H9 (cell line): ENCODE measurements around the gene KIF26B. TPM values are rescaled to one million over a fixed set of nuclear protein-coding genes. Genes with fewer than 3 reads are reported as not detected.

Source experiments
- DNase-seq: peaks from one replicate; pipeline ENCODE4 v3.0.0-alpha.2; 2017
- H2AFZ ChIP-seq: one replicate; pipeline ENCODE4 v1.6.1; 2013; ENCODE audit warnings: mild to moderate bottlenecking, low read length, control low read depth, moderate library complexity
- H2AK5ac ChIP-seq: 2 replicates; pipeline ENCODE4 v1.6.1; 2013; ENCODE audit warnings: low read length, control low read depth, mixed read lengths; ENCODE audit not compliant: insufficient read length
- H2BK120ac ChIP-seq: one replicate; pipeline ENCODE4 v1.6.1; 2013; ENCODE audit warnings: low read depth, mild to moderate bottlenecking, low read length, control low read depth, inconsistent platforms; ENCODE audit not compliant: poor library complexity, severe bottlenecking
- H2BK12ac ChIP-seq: 2 replicates; pipeline ENCODE4 v1.6.1; 2013; ENCODE audit warnings: low read length, control low read depth, mixed read lengths, low read depth; ENCODE audit not compliant: insufficient read length
- H2BK15ac ChIP-seq: 2 replicates; pipeline ENCODE4 v1.6.1; 2013; ENCODE audit warnings: low read depth, low read length, control low read depth
- H2BK20ac ChIP-seq: one replicate; pipeline ENCODE4 v1.6.1; 2013; ENCODE audit warnings: low read depth, mild to moderate bottlenecking, low read length, control low read depth, inconsistent platforms; ENCODE audit not compliant: poor library complexity, severe bottlenecking
- H2BK5ac ChIP-seq: 2 replicates; pipeline ENCODE4 v1.6.1; 2013; ENCODE audit warnings: low read length, control low read depth, mixed read lengths; ENCODE audit not compliant: insufficient read length
- H3K14ac ChIP-seq: 2 replicates; pipeline ENCODE4 v1.6.1; 2013; ENCODE audit warnings: low read length, control low read depth; ENCODE audit not compliant: insufficient read depth
- H3K18ac ChIP-seq: 2 replicates; pipeline ENCODE4 v1.6.1; 2013; ENCODE audit warnings: low read depth, mild to moderate bottlenecking, mixed read lengths, low read length, control low read depth; ENCODE audit not compliant: insufficient read length
- H3K23ac ChIP-seq: 2 replicates; pipeline ENCODE4 v1.6.1; 2013; ENCODE audit warnings: low read length, control low read depth, mixed read lengths, low read depth; ENCODE audit not compliant: insufficient read length
- H3K23me2 ChIP-seq: 2 replicates; pipeline ENCODE4 v1.6.1; 2013; ENCODE audit warnings: low read depth, mild to moderate bottlenecking, mixed read lengths, low read length, control low read depth; ENCODE audit not compliant: insufficient read length, poor library complexity, severe bottlenecking
- H3K27ac ChIP-seq: 2 replicates; pipeline ENCODE4 v1.5.1; 2013; ENCODE audit warnings: low read length, control low read depth, mixed read lengths, low read depth; ENCODE audit not compliant: insufficient read length
- H3K27me3 ChIP-seq: 2 replicates; pipeline ENCODE4 v1.6.1; 2013; ENCODE audit warnings: low read length, control low read depth, inconsistent platforms; ENCODE audit not compliant: insufficient read depth
- H3K4ac ChIP-seq: 2 replicates; pipeline ENCODE4 v1.6.1; 2013; ENCODE audit warnings: low read depth, mild to moderate bottlenecking, control low read depth, inconsistent platforms, low read length, moderate library complexity
- H3K4me1 ChIP-seq: 2 replicates; pipeline ENCODE4 v1.6.1; 2013; ENCODE audit warnings: low read length, control low read depth, inconsistent platforms; ENCODE audit not compliant: insufficient read depth
- H3K4me2 ChIP-seq: 2 replicates; pipeline ENCODE4 v1.6.1; 2013; ENCODE audit warnings: low read length, control low read depth, mixed read lengths; ENCODE audit not compliant: insufficient read length, insufficient read depth
- H3K56ac ChIP-seq: 2 replicates; pipeline ENCODE4 v1.6.1; 2013; ENCODE audit warnings: low read depth, mild to moderate bottlenecking, mixed read lengths, low read length, control low read depth; ENCODE audit not compliant: insufficient read length
- H3K79me1 ChIP-seq: 2 replicates; pipeline ENCODE4 v1.6.1; 2013; ENCODE audit warnings: low read depth, mild to moderate bottlenecking, moderate library complexity, low read length, control low read depth, inconsistent platforms; ENCODE audit not compliant: insufficient read depth, poor library complexity, severe bottlenecking
- H3K79me2 ChIP-seq: 2 replicates; pipeline ENCODE4 v1.6.1; 2013; ENCODE audit warnings: low read length, control low read depth, inconsistent platforms; ENCODE audit not compliant: insufficient read depth
- H3K9ac ChIP-seq: 2 replicates; pipeline ENCODE4 v1.6.1; 2013; ENCODE audit warnings: low read length, control low read depth, mixed read lengths; ENCODE audit not compliant: insufficient read length; ENCODE audit errors: extremely low read depth
- H3K9me3 ChIP-seq: one replicate; pipeline ENCODE4 v1.6.1; 2013; ENCODE audit warnings: low read depth, low read length, inconsistent platforms; ENCODE audit not compliant: control insufficient read depth
- H3T11ph ChIP-seq: one replicate; pipeline ENCODE4 v1.6.1; 2013; ENCODE audit warnings: mild to moderate bottlenecking, low read length, control low read depth, inconsistent platforms
- H4K20me1 ChIP-seq: one replicate; pipeline ENCODE4 v1.6.1; 2013; ENCODE audit not compliant: control insufficient read depth, insufficient read length, insufficient read depth
- H4K5ac ChIP-seq: 2 replicates; pipeline ENCODE4 v1.6.1; 2013; ENCODE audit warnings: low read depth, mild to moderate bottlenecking, mixed read lengths, low read length, control low read depth; ENCODE audit not compliant: insufficient read length
- H4K8ac ChIP-seq: replicated peaks from 2 replicates; pipeline ENCODE4 v1.6.1; 2013; ENCODE audit warnings: low read length, control low read depth, mixed read lengths, low read depth; ENCODE audit not compliant: insufficient read length
- H4K91ac ChIP-seq: 2 replicates; pipeline ENCODE4 v1.6.1; 2013; ENCODE audit warnings: low read depth, mild to moderate bottlenecking, moderate library complexity, mixed read lengths, low read length, control low read depth; ENCODE audit not compliant: insufficient read length
- H3K27ac Mint-ChIP-seq, 3 experiments: 2 replicates in 2 of 3; 3 replicates in 1 of 3; pipeline ENCODE4 v1.8.0; 2020 to 2021; ENCODE audit warnings: mixed read lengths in 3 of 3, mild to moderate bottlenecking in 1 of 3, moderate library complexity in 1 of 3
- H3K27me3 Mint-ChIP-seq: 2 replicates; pipeline ENCODE4 v1.8.0; 2021; ENCODE audit warnings: low read depth, mild to moderate bottlenecking, moderate library complexity, mixed read lengths
- H3K36me3 Mint-ChIP-seq, 3 experiments: 2 replicates in 2 of 3; 3 replicates in 1 of 3; pipeline ENCODE4 v1.8.0; 2020 to 2021; ENCODE audit warnings: low read depth in 3 of 3, mixed read lengths in 3 of 3; ENCODE audit not compliant: insufficient read depth in 1 of 3
- H3K4me1 Mint-ChIP-seq, 2 experiments: 2 replicates each; pipeline ENCODE4 v1.8.0; 2020; ENCODE audit warnings: mixed read lengths in 2 of 2
- H3K4me3 Mint-ChIP-seq, 2 experiments: 2 replicates in 1 of 2; 3 replicates in 1 of 2; pipeline ENCODE4 v1.8.0; 2020 to 2021; ENCODE audit warnings: mild to moderate bottlenecking in 2 of 2, mixed read lengths in 2 of 2, moderate library complexity in 1 of 2
- H3K9me3 Mint-ChIP-seq, 2 experiments: 2 replicates in 1 of 2; 3 replicates in 1 of 2; pipeline ENCODE4 v1.8.0; 2020; ENCODE audit warnings: mild to moderate bottlenecking in 2 of 2, mixed read lengths in 2 of 2, moderate library complexity in 1 of 2
- CTCF ChIP-seq: fragments of 200-600 bp; sonication (generic); conservative IDR thresholded peaks from 3 replicates; pipeline ENCODE4 v1.8.0; 2021; ENCODE audit warnings: antibody characterized with exemption, mild to moderate bottlenecking
- WGBS: extraction: QIAGEN DNeasy Blood & Tissue Kit; methylation state at CpG from one replicate; pipeline ENCODE4 v1.1.7; 2013; ENCODE audit warnings: missing lambda C conversion rate, low lambda C conversion rate, mixed read lengths; ENCODE audit not compliant: insufficient read length; ENCODE audit errors: extremely low coverage; 5-methylcytosine and 5-hydroxymethylcytosine counted together
- total RNA-seq: library from RNA; stranded (reverse); gene quantifications from 2 replicates; pipeline ENCODE4 v1.2.1, GENCODE V29; 2021

The KIF26B gene
- total RNA-seq, 1 experiment from 2014 or later: 0.13 TPM

- no peaks in the 10 kb centered on the region for H3K27me3 ChIP-seq
- no peaks in the 10 kb centered on the region; a peak in 1 of 5 replicates for H3K9me3 Mint-ChIP-seq
- no peak overlapping the region for H3K14ac ChIP-seq
- no peaks in the 10 kb centered on the region for H4K20me1 ChIP-seq
- no peaks in the 10 kb centered on the region for H3K79me1 ChIP-seq
- no peak overlapping the region for H2AK5ac ChIP-seq
- H3K36me3 Mint-ChIP-seq: no peaks in the 10 kb centered on the region
- no peak overlapping the region for H2BK5ac ChIP-seq
- no peaks in the 10 kb centered on the region for H3K9me3 ChIP-seq
- no peak overlapping the region for H3K9ac ChIP-seq
- TF ChIP-seq CTCF: no peak
- no peaks in the 10 kb centered on the region for H3K79me2 ChIP-seq
- no peak overlapping the region for H3T11ph ChIP-seq
- no peak overlapping the region for H3K27ac ChIP-seq
- no peak overlapping the region for H3K56ac ChIP-seq
- WGBS: no CpG with 5 or more reads among the region's 12 CpGs
- no peak overlapping the region for H2BK15ac ChIP-seq
- H2BK12ac ChIP-seq: no peak overlapping the region
- H4K5ac ChIP-seq: no peak overlapping the region
- H2BK120ac ChIP-seq: no peak overlapping the region
- peaks cover 43 to 67% of the 10 kb centered on the region in 2 experiments for H3K4me1 Mint-ChIP-seq
- no peak overlapping the region for H2AFZ ChIP-seq
- no peak overlapping the region for H3K18ac ChIP-seq
- H3K23ac ChIP-seq: no peak overlapping the region
- no peak overlapping the region for H4K91ac ChIP-seq
- H3K4me3 Mint-ChIP-seq: no peak overlapping the region; a peak in 1 of 5 replicates
- no peak overlapping the region for H4K8ac ChIP-seq
- H3K27me3 Mint-ChIP-seq: no peaks in the 10 kb centered on the region; the same call in 1 of the 2 replicates
- H3K27ac Mint-ChIP-seq: peak overlapping the region in 1 of 3 experiments; percentile 54; a peak in 1 of 7 replicates
- no peak for DNase-seq
- no peaks in the 10 kb centered on the region for H3K23me2 ChIP-seq
- peaks cover 7% of the 10 kb centered on the region; the same call in 1 of the 2 replicates for H3K4me1 ChIP-seq
- no peak overlapping the region for H3K4me2 ChIP-seq
- H3K4ac ChIP-seq: no peak overlapping the region
- no peak overlapping the region for H2BK20ac ChIP-seq
Observed at GRCh38 chr1:245198748-245199516, 44.1 kb downstream of the KIF26B start.
